Loucy (cell line): ENCODE data around the gene MPHOSPH9.

Source experiments
- H2AFZ ChIP-seq: fragments of 200-600 bp; sonication (generic); 2 replicates; pipeline ENCODE4 v1.6.0; 2016; ENCODE audit warnings: antibody characterized with exemption, mild to moderate bottlenecking, low read length, moderate library complexity
- H3F3A ChIP-seq: fragments of 200-600 bp; 2 replicates; pipeline ENCODE4 v1.6.0; 2016; ENCODE audit warnings: antibody characterized with exemption, low read depth, mild to moderate bottlenecking
- H3K27me3 ChIP-seq: fragments of 200-600 bp; sonication (generic); 2 replicates; pipeline ENCODE4 v1.6.1; 2014; ENCODE audit warnings: low read length, mild to moderate bottlenecking; ENCODE audit not compliant: insufficient read depth, poor library complexity, severe bottlenecking
- H3K36me3 ChIP-seq: fragments of 200-600 bp; sonication (generic); 2 replicates; pipeline ENCODE4 v1.6.1; 2016; ENCODE audit warnings: low read length; ENCODE audit not compliant: insufficient read depth
- H3K4me1 ChIP-seq: fragments of 200-600 bp; sonication (generic); 2 replicates; pipeline ENCODE4 v1.5.1; 2014; ENCODE audit warnings: low read length, mild to moderate bottlenecking; ENCODE audit not compliant: insufficient read depth, poor library complexity, severe bottlenecking
- H3K4me2 ChIP-seq: fragments of 200-600 bp; sonication (generic); 2 replicates; pipeline ENCODE4 v1.6.0; 2014; ENCODE audit warnings: antibody characterized with exemption, low read length, low read depth, mild to moderate bottlenecking; ENCODE audit not compliant: poor library complexity, severe bottlenecking
- H3K4me3 ChIP-seq: fragments of 200-600 bp; sonication (generic); 2 replicates; pipeline ENCODE4 v1.5.1; 2014; ENCODE audit warnings: low read length, mild to moderate bottlenecking, mixed read lengths; ENCODE audit not compliant: poor library complexity, severe bottlenecking
- H3K79me2 ChIP-seq: fragments of 200-600 bp; sonication (generic); 2 replicates; pipeline ENCODE4 v1.6.1; 2014; ENCODE audit warnings: low read length; ENCODE audit not compliant: insufficient read depth
- H3K9ac ChIP-seq: fragments of 200-600 bp; sonication (generic); 2 replicates; pipeline ENCODE4 v1.6.0; 2014; ENCODE audit warnings: mild to moderate bottlenecking, low read depth, low read length, moderate library complexity; ENCODE audit not compliant: poor library complexity, severe bottlenecking
- H3K9me2 ChIP-seq: fragments of 200-600 bp; sonication (generic); replicated peaks from 2 replicates; pipeline ENCODE4 v1.6.1; 2016; ENCODE audit warnings: low read depth, low read length, mixed read lengths
- H3K9me3 ChIP-seq: fragments of 200-600 bp; sonication (generic); 2 replicates; pipeline ENCODE4 v1.6.1; 2014; ENCODE audit warnings: mild to moderate bottlenecking, antibody characterized with exemption, low read length, low read depth; ENCODE audit not compliant: insufficient read depth
- H4K20me1 ChIP-seq: fragments of 200-600 bp; sonication (generic); 2 replicates; pipeline ENCODE4 v1.6.0; 2014; ENCODE audit warnings: antibody characterized with exemption, low read length, mild to moderate bottlenecking; ENCODE audit not compliant: insufficient read depth, poor library complexity, severe bottlenecking
- EZH2phosphoT487 ChIP-seq: fragments of 200-600 bp; IDR thresholded peaks from 2 replicates; pipeline ENCODE4 v1.6.1; 2018; ENCODE audit warnings: antibody characterized with exemption, mild to moderate bottlenecking, moderate library complexity, borderline replicate concordance
- TF ChIP-seq, protein P1 (sequence below): fragments of 200-600 bp; sonication (generic); conservative IDR thresholded peaks from 2 replicates; pipeline ENCODE4 v1.5.1; 2014; ENCODE audit warnings: mild to moderate bottlenecking, antibody characterized with exemption, low read length

The MPHOSPH9 gene

DNA sequence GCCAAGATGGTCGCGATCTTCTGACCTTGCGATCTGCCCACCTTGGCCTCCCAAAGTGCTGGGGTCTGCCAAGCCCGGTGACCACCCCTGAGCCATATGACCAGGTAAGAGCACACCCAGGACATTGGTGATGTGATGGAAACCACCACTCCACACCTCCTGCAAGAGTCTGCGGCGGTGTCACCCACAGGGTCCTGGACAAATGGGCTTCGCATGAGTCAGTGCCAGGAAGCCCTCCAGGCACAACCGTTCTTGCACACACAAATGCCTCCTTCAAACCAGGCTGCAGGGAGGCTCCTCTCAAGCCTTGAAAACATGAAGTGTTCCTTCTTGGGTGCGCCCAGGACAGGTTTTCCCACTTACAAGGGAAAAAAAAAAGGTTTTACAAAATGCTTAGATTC lies 98.7 kb downstream of the MPHOSPH9 start:
- H3K4me1 ChIP-seq, result peaks cover 6% of the 10 kb centered on the region
- no peaks in the 10 kb centered on the region for H4K20me1 ChIP-seq
- no peak overlapping the region for H3K4me3 ChIP-seq
- no peaks in the 10 kb centered on the region for H3K27me3 ChIP-seq
- no peaks in the 10 kb centered on the region for H3K36me3 ChIP-seq
- TF ChIP-seq, protein P1, sequence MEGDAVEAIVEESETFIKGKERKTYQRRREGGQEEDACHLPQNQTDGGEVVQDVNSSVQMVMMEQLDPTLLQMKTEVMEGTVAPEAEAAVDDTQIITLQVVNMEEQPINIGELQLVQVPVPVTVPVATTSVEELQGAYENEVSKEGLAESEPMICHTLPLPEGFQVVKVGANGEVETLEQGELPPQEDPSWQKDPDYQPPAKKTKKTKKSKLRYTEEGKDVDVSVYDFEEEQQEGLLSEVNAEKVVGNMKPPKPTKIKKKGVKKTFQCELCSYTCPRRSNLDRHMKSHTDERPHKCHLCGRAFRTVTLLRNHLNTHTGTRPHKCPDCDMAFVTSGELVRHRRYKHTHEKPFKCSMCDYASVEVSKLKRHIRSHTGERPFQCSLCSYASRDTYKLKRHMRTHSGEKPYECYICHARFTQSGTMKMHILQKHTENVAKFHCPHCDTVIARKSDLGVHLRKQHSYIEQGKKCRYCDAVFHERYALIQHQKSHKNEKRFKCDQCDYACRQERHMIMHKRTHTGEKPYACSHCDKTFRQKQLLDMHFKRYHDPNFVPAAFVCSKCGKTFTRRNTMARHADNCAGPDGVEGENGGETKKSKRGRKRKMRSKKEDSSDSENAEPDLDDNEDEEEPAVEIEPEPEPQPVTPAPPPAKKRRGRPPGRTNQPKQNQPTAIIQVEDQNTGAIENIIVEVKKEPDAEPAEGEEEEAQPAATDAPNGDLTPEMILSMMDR, result no peak
- no peak overlapping the region for H2AFZ ChIP-seq
- H3K9me2 ChIP-seq, result no peaks in the 10 kb centered on the region
- H3K79me2 ChIP-seq, result no peaks in the 10 kb centered on the region
- no peaks in the 10 kb centered on the region for H3F3A ChIP-seq
- no peaks in the 10 kb centered on the region for H3K9me3 ChIP-seq
- H3K4me2 ChIP-seq, result no peak overlapping the region
- no peak overlapping the region for H3K9ac ChIP-seq

DNA sequence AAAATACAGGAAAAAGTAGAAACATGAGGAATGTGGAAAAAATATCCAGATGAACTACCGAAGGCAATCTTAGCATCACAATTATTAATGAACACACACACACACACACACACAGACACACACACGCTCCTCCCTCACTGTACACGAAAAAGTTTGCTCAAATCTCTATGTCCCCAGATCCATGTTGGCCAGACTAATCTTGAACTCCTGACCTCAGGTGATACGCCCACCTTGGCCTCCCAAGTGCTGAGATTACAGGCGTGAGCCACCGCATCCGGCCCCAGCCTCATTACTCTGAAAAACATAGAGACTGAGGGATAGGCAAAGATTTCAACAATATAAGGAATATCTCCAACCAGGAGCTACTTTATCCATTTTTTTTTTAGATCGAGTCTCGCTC lies 99.2 kb downstream of the MPHOSPH9 start:
- H3K36me3 ChIP-seq, result no peaks in the 10 kb centered on the region
- H2AFZ ChIP-seq, result no peak overlapping the region
- no peaks in the 10 kb centered on the region for H3K27me3 ChIP-seq
- peaks cover 6% of the 10 kb centered on the region for H3K4me1 ChIP-seq
- H3K9me3 ChIP-seq, result no peaks in the 10 kb centered on the region
- H3K9me2 ChIP-seq, result no peaks in the 10 kb centered on the region
- no peak overlapping the region for H3K4me2 ChIP-seq
- no peak overlapping the region for H3K9ac ChIP-seq
- H3F3A ChIP-seq, result no peaks in the 10 kb centered on the region
- H3K79me2 ChIP-seq, result no peaks in the 10 kb centered on the region
- H4K20me1 ChIP-seq, result no peaks in the 10 kb centered on the region
- H3K4me3 ChIP-seq, result no peak overlapping the region
- TF ChIP-seq EZH2phosphoT487, result no peak
- TF ChIP-seq, protein P1, result no peak

GRCh38 chr12:123132951-123133619 lies 99.9 kb downstream of the MPHOSPH9 start:
- Histone ChIP-seq H3K79me2 (no peaks in the 10 kb centered on the region), H4K20me1 (no peaks in the 10 kb centered on the region), H3K9me2 (no peaks in the 10 kb centered on the region), H3K27me3 (no peaks in the 10 kb centered on the region), H3K36me3 (no peaks in the 10 kb centered on the region), H2AFZ (no peak overlapping the region), H3F3A (no peaks in the 10 kb centered on the region), H3K4me2 (no peak overlapping the region), H3K4me1 (peaks cover 6% of the 10 kb centered on the region), H3K9ac (no peak overlapping the region), H3K4me3 (no peak overlapping the region), H3K9me3 (no peaks in the 10 kb centered on the region)
- TF ChIP-seq, protein P1, result no peak
- no peak for TF ChIP-seq EZH2phosphoT487
